PC-3 (cell line): ENCODE data around the gene LRRC3. TPM values are rescaled to one million over a fixed set of nuclear protein-coding genes. Genes with fewer than 3 reads are reported as not detected.
A peak's percentile ranks its signal among the peaks of the same experiment; 100 is the strongest.
"Not testable (repeated sequence)": the region's sequence is repeated elsewhere in the genome, so short reads cannot be mapped to it uniquely, and the experiment has no call there.

ENCODE experiments used
- ATAC-seq: fragments of 200-7000 bp; cut with Tn5 transposase; 2 replicates; pipeline ENCODE4 v1.9.1; 2020; ENCODE audit warnings: mild to moderate bottlenecking, moderate library complexity
- BruUV-seq: library from RNA; stranded (reverse); fragments of 400-500 nt; replicated peaks from 2 replicates; lab custom pipeline; 2021; lab: Mats Ljungman, UMichigan
- CTCF ChIA-PET: fragments of 300-600 bp; sonication (Branson Sonifier 250); formaldehyde crosslinking; loops from one replicate; lab custom pipeline; 2022; ENCODE audit warnings: antibody characterized with exemption; lab: Charles Lee
- POLR2A ChIA-PET: fragments of 300-600 bp; sonication (Branson Sonifier 250); formaldehyde crosslinking; loops from one replicate; lab custom pipeline; 2022; ENCODE audit warnings: antibody characterized with exemption; ENCODE audit not compliant: unreplicated experiment; lab: Charles Lee
- DNase-seq: peaks from one replicate; pipeline ENCODE4 v3.0.0-alpha.2; 2015
- H2AFZ ChIP-seq: fragments of 300-600 bp; sonication (generic); 2 replicates; pipeline ENCODE4 v1.6.0; 2016; ENCODE audit warnings: antibody characterized with exemption, low read length
- H3F3A ChIP-seq: fragments of 300-600 bp; sonication (generic); one replicate; pipeline ENCODE4 v1.6.0; 2017; ENCODE audit warnings: antibody characterized with exemption, low read length, control low read depth, mild to moderate bottlenecking; ENCODE audit not compliant: unreplicated experiment
- H3K27ac ChIP-seq: fragments of 300-600 bp; sonication (generic); 2 replicates; pipeline ENCODE4 v1.5.1; 2016; ENCODE audit warnings: mild to moderate bottlenecking, low read length
- H3K27me3 ChIP-seq: fragments of 300-600 bp; sonication (generic); 2 replicates; pipeline ENCODE4 v1.6.1; 2016; ENCODE audit warnings: low read length, mixed read lengths
- H3K36me3 ChIP-seq: fragments of 300-600 bp; sonication (generic); 2 replicates; pipeline ENCODE4 v1.6.1; 2016; ENCODE audit warnings: low read depth, mixed run types, low read length, mixed read lengths
- H3K4me1 ChIP-seq: fragments of 300-600 bp; sonication (generic); 2 replicates; pipeline ENCODE4 v1.5.1; 2016; ENCODE audit warnings: low read length; ENCODE audit not compliant: insufficient read depth
- H3K4me2 ChIP-seq: fragments of 300-600 bp; sonication (generic); 2 replicates; pipeline ENCODE4 v1.6.0; 2016; ENCODE audit warnings: low read length
- H3K4me3 ChIP-seq: fragments of 300-600 bp; sonication (generic); 2 replicates; pipeline ENCODE4 v1.5.1; 2016; ENCODE audit warnings: mild to moderate bottlenecking, low read length, mixed read lengths
- H3K79me2 ChIP-seq: fragments of 300-600 bp; sonication (generic); 2 replicates; pipeline ENCODE4 v1.6.1; 2017; ENCODE audit warnings: low read length, mixed read lengths
- H3K9ac ChIP-seq: fragments of 300-600 bp; sonication (generic); 2 replicates; pipeline ENCODE4 v1.6.0; 2016; ENCODE audit warnings: mild to moderate bottlenecking, low read length
- H3K9me2 ChIP-seq: fragments of 300-600 bp; sonication (generic); replicated peaks from 2 replicates; pipeline ENCODE4 v1.6.1; 2016; ENCODE audit warnings: mixed run types, low read length, mixed read lengths
- H3K9me3 ChIP-seq: fragments of 300-600 bp; sonication (generic); 2 replicates; pipeline ENCODE4 v1.6.1; 2016; ENCODE audit warnings: low read length, mixed read lengths
- H4K20me1 ChIP-seq: fragments of 300-600 bp; sonication (generic); 2 replicates; pipeline ENCODE4 v1.6.1; 2016; ENCODE audit warnings: low read length, mixed read lengths
- CTCF ChIP-seq: fragments of 300-600 bp; sonication (generic); conservative IDR thresholded peaks from 2 replicates; pipeline ENCODE4 v1.5.1; 2017; ENCODE audit warnings: antibody characterized with exemption, low read depth, mild to moderate bottlenecking, low read length
- EZH2 ChIP-seq: fragments of 300-600 bp; sonication (generic); IDR thresholded peaks from one replicate; pipeline ENCODE4 v1.6.1; 2017; ENCODE audit warnings: antibody characterized with exemption, mild to moderate bottlenecking, low read length; ENCODE audit not compliant: unreplicated experiment
- EZH2phosphoT487 ChIP-seq: fragments of 300-600 bp; sonication (generic); IDR thresholded peaks from 2 replicates; pipeline ENCODE4 v1.6.1; 2018; ENCODE audit warnings: mild to moderate bottlenecking, antibody characterized with exemption, low read length, borderline replicate concordance
- intact Hi-C: fragments of 100-400 bp; cut with micrococcal nuclease; formaldehyde crosslinking; loops from 2 replicates; pipeline ENCODE4 v1.9.0; 2023
- total RNA-seq: library from RNA; depleted of rRNA; stranded (reverse); fragments of >200 nt; gene quantifications from 2 replicates; pipeline ENCODE4 v1.2.3, GENCODE V29; 2014

Gene LRRC3
- total RNA-seq, 1 experiment from 2014 or later = 3.1 TPM

- H3K4me1 ChIP-seq, H2AFZ ChIP-seq, POLR2A ChIA-PET, H3K36me3 ChIP-seq, BruUV-seq, H4K20me1 ChIP-seq, H3K9me2 ChIP-seq, H3K79me2 ChIP-seq, H3K27ac ChIP-seq, H3K9ac ChIP-seq, H3K4me3 ChIP-seq, intact Hi-C loops, CTCF ChIA-PET, H3F3A ChIP-seq, H3K9me3 ChIP-seq, H3K4me2 ChIP-seq, H3K27me3 ChIP-seq: not testable (repeated sequence)
- peak; percentile 58 for TF ChIP-seq CTCF
- ATAC-seq (peak; percentile 40; the same call in 1 of the 2 replicates), DNase-seq (peak; percentile 60)
Measured at GRCh38 chr21:44479556-44480199, 24.4 kb downstream of the LRRC3 start.

GRCh38 chr21:44480200-44481053 lies 25.1 kb downstream of the LRRC3 start:
- no peaks in the 10 kb centered on the region for H3K79me2 ChIP-seq
- ChIA-PET POLR2A (no interaction called here), CTCF (interaction anchor here (0.9 kb wide), 1 partner anchor 111 kb away, joined by 4 read pairs; no protein-coding TSS in a partner anchor)
- no peak for TF ChIP-seq CTCF
- TF ChIP-seq EZH2 = no peak
- no peak for TF ChIP-seq EZH2phosphoT487
- no peaks in the 10 kb centered on the region for H4K20me1 ChIP-seq
- no peak; the same call in 1 of the 2 replicates for ATAC-seq
- H3K27me3 ChIP-seq = no peaks in the 10 kb centered on the region
- H3K27ac ChIP-seq = no peak overlapping the region
- intact Hi-C loops = no loop called here
- no peak overlapping the region for H3K9ac ChIP-seq
- H3K9me2 ChIP-seq = no peaks in the 10 kb centered on the region
- H3K4me1 ChIP-seq = no peaks in the 10 kb centered on the region; the same call in 1 of the 2 replicates
- BruUV-seq = no TSS peak
- H3K4me2 ChIP-seq = no peak overlapping the region
- no peaks in the 10 kb centered on the region for H3K36me3 ChIP-seq
- no peaks in the 10 kb centered on the region for H3K9me3 ChIP-seq
- no peak for DNase-seq
- no peak overlapping the region for H2AFZ ChIP-seq
- no peaks in the 10 kb centered on the region for H3F3A ChIP-seq
- no peak overlapping the region for H3K4me3 ChIP-seq
